DMS 273 treated with DMSO at 0.1 percent for 48 hours (cell line): ENCODE measurements around the gene MAMDC2.
A peak's percentile ranks its signal among the peaks of the same experiment; 100 is the strongest.
"Not testable (repeated sequence)": the region's sequence is repeated elsewhere in the genome, so short reads cannot be mapped to it uniquely, and the experiment has no call there.

Experiments
- DNase-seq: peaks from one replicate; lab custom pipeline; 2025; lab: John Stamatoyannopoulos, UW

Gene MAMDC2

GRCh38 chr9:70036641-70037040, 7.0 kb upstream of the MAMDC2 start:
- DNase-seq, result no peak

GRCh38 chr9:70038171-70038621, 5.5 kb upstream of the MAMDC2 start:
- not testable (repeated sequence) for DNase-seq

- DNase-seq, result no peak
Observed at GRCh38 chr9:70040376-70040903, 3.2 kb upstream of the MAMDC2 start.

DNA sequence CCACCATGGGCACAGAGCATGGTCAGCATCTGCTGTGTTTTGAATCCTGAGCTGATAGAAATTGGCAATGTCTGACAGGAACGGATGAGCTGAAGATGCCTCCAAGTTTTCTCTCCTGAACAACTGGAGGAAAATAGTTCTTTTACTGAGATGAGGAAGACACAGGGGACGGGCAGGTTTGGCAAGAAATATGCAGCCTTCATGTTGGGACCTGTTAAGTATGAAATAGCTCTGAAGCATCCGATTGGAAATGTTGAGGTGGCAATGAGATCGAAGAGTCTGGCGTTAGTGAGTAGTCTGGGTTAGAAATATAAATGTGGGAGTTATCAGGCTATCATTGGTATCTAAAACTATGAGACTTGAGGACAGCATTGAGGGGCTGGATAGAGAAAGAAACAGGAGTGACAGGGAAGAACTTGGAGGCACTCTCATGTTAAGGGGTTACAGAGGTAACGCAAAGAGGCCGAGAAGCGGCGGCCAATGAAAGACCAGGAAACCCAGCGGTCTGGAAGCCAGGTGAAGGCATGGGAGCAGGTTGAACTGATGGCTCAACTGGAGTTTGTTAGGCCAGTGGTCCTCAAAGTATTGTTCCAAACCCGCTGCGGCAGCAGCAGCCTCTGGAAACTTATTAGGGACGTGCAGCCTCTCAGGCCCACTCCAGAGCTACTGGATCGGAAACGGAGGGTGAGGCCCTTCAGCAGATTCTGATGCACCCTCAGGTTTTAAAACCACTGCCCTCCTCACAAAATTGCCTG, 1.0 kb upstream of the MAMDC2 start:
- DNase-seq, result no peak

GRCh38 chr9:70043285-70043684, 363 bp upstream of the MAMDC2 start:
- DNase-seq, result no peak

- DNase-seq, result no peak
Observed at GRCh38 chr9:70044490-70045307, 1.1 kb downstream of the MAMDC2 start.

DNA sequence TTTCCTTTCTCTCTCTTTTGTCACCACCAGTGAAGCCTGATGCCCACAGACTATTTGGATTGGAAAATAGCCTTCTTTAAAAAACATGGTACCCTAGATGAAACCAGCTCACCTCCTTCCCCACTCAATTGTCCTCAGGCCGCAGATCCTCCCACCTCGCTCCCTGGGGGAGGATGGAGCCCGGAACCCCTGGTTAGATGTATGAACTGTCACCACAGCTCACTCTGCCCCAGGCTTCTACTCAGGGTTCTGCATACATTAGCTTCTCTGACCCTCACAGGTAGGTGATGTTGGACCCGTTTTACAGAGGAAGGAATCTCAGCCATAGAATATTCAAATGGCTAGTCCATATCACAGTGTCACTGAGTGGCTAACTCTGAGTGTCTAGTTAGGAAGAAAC, 1.8 kb downstream of the MAMDC2 start:
- no peak for DNase-seq

- DNase-seq, result no peak
Observed at GRCh38 chr9:70046274-70047070, 2.8 kb downstream of the MAMDC2 start.

DNA sequence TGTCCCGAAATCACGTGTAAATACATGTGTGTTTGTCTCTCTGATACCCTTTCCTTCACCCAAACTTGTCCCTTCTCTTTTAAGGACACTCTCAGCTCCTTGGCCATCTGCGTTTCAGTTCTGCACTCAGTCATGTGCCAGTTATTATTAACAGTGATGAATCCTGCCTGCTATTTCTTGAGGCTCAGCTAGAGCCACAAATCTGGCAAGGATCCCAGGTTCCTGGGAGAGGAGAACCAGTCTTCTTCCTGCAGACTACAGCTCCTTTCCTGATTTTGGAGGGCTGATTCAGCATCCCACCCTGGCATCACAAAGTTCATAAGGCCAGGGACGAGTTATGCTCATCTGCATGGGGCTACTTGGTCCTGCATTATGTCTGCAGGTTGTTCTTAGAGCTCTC, 5.6 kb downstream of the MAMDC2 start:
- DNase-seq, result no peak

GRCh38 chr9:70049672-70050271, 6.1 kb downstream of the MAMDC2 start:
- DNase-seq, result no peak

DNA sequence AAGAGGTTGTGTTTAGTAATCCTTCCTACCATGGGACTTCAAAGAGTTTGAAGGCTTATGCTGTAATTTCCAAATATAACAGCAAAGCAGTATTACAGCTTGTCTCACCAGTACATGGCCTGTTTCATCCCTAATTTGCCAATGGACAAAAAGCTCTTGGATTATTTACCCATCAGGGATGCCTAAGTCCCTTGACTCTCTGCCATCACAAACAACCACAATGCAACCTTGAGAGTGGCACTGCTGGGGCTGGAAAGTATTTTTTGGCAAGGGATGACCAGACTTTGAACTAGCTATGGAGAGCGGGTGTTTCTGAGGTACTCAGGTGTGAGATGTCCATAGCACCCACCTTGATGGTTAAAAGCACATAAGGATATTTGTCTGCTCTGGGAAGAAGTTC, 9.1 kb downstream of the MAMDC2 start:
- DNase-seq, result no peak

DNA sequence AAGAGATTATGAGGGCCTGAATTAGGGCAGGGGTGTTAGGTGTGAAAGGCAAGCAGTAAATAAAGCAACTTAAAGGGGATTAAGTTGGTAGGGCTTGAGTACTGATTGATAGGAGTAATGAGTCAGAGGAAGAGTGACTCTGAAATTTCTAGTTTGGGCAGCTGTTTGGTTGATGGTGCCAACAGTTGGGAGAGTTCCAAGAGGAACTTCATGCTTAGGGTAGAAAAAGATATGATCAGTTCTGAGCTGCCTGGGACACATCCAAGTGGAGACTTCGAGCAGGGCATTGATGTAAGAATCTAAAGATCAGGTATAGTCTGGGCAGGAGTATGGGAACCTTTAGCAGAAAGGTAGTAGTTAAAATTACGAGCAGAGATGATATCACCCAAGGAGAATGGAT, 10.2 kb downstream of the MAMDC2 start:
- peak; percentile 58 for DNase-seq

DNA sequence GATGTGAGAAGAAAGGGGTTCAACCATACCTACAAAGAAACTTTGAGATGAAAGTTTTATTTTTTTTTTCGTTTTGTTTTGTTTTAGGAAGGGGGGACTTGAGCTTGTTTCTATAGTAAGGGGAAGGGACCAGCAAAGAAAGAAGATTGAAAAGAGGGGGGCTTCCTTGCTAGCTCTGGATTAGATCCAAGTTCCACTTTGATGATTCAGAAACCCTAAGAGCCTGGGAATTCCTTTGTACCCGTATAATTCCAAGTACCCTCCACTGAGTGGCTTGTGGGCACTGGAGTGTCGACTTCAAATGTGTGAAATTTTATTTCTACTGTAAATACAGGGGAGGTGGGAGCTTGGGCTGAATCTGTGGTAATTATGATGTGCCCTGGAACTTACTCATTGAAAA, 10.9 kb downstream of the MAMDC2 start:
- DNase-seq, result no peak

GRCh38 chr9:70055406-70056210, 12.0 kb downstream of the MAMDC2 start:
- DNase-seq, result no peak

DNA sequence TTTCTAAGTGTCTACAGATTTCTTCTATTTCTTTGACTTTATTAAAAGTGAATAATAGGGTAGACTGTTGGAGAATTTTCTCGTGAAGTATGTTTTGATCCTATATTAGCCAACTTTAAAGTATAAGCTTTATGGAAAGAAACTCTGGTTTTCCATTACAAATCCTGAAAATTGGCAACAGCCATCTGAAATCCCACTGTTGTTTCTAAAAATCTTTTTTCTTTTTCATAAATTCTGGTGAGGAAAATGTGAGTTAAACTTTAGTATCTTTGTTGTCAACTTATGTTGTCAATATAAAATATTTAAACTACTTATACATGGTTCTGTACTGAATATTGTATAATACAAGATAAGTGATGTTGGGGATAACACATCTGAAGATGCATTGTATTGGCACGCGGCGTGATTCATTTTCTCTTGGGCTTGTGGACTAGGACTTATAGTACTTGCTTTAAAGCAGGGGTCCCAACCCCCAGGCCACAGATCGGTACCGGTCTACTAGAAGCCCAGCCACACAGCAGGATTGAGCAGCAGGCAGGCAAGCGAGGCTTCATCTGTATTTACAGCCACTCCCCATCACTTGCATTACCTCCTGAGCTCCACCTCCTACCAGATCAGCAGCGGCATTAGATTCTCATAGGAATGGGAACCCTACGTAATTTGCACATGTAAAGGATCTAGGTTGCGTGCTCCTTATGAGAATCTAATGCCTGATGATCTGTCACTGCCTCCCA, 12.7 kb downstream of the MAMDC2 start:
- DNase-seq, result no peak

DNA sequence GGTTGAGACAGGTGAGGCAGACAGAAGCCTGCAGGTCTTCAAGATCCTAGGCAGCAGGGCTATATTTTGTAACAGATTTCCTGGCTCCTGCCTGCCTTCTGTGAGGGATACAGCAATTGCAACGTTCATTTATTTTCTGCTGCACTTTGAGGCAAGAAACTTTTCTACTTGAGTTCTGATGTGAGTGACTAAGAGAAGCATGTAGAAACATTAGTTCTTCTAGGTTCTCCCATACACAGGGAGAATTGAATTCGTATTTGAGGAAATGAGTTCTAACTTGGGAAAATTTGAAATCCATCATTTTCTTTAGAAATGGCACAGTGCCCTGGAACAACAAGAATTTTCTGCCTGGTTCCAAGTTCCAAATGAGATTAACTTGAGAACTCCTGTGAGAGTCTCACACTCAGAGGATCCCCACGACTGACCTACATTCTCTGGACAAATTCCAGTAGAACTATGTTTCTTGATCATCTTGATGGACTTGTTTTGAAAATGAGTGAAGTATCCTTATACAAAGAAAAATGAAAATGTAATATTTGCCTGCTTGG, 15.0 kb downstream of the MAMDC2 start:
- no peak for DNase-seq

GRCh38 chr9:70060148-70060882, 16.7 kb downstream of the MAMDC2 start:
- DNase-seq, result no peak

DNA sequence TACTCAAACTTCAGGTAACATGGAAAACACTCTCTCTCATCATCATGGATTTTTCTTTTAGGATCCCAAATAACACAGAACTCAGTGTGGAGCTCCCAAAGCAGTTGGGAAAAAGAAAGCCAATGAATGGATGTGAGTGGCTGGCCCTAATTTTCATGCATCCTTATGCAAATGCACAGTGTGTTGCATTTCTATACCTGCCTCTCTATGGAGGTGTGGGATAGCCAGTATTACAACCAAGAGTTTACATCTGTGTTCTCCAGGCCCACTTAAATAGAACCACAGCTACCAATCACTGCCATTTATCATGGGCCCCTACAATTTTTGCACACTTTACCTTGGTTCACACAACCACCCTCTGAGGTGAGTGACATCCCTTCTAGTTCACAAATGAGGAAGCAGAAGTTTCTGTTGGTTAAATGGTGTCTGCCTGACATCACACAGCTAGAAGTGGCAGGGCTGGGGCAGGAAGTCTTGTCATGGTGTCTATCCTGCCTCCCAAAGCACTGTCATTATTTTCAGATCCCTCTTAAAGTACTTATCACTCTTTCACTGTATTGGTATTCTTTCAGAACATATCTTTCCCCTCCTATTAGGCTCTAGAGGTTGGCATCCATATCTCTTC, 17.3 kb downstream of the MAMDC2 start:
- no peak for DNase-seq

DNA sequence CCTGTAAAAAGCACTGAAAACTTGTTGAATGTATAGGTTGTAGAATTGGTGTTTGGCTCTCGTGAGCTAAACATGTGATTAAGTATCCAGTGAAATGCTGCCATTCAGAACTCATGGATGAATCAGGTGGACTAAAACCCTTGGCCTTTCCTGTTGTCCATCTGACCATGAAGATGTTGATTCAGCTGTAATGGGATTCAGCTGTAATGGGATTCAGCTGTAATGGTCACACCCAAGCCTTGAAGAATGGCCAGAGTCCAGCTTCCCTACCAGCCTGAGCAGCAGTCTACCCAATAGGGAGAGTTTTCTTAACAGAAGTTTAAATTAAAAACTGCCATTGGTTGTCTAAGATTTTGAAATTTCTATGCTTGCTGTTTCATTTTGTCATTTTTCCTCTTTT, 18.1 kb downstream of the MAMDC2 start:
- no peak for DNase-seq
